H1 (cell line): ENCODE results near the gene HTRA1. TPM values are rescaled to one million over a fixed set of nuclear protein-coding genes. Genes with fewer than 3 reads are reported as not detected.

Source experiments
- CTCF ChIA-PET: fragments of 300-600 bp; sonication (Branson Sonifier 250); formaldehyde crosslinking; loops from one replicate; lab custom pipeline; 2021; ENCODE audit not compliant: partially characterized antibody; lab: Charles Lee
- POLR2A ChIA-PET: fragments of 300-600 bp; sonication (Branson Sonifier 250); formaldehyde crosslinking; loops from one replicate; lab custom pipeline; 2021; ENCODE audit warnings: inconsistent platforms; ENCODE audit not compliant: partially characterized antibody; lab: Charles Lee
- DNase-seq, 2 experiments: peaks; one replicate each; pipeline versions ENCODE4 v3.0.0 to v3.0.0-alpha.2; 2010 to 2022; ENCODE audit warnings: low spot score in 2 of 2, low read depth in 1 of 2, mixed read lengths in 1 of 2
- FAIRE-seq: peaks from 2 replicates; lab custom pipeline; 2011; peaks lifted over from hg19 to GRCh38; lab: Jason Lieb, UNC
- H2AFZ ChIP-seq: 2 replicates; pipeline ENCODE4 v1.8.1; 2012; ENCODE audit warnings: low read length, inconsistent platforms
- H2AK5ac ChIP-seq: 2 replicates; pipeline ENCODE4 v1.6.1; 2013; ENCODE audit warnings: low read depth, low read length
- H2BK120ac ChIP-seq: replicated peaks from 2 replicates; pipeline ENCODE3; 2013; ENCODE audit warnings: low read depth, low read length, inconsistent platforms
- H2BK12ac ChIP-seq: 2 replicates; pipeline ENCODE4 v1.6.1; 2013; ENCODE audit warnings: low read depth, low read length
- H2BK15ac ChIP-seq: 2 replicates; pipeline ENCODE4 v1.6.1; 2013; ENCODE audit warnings: low read length
- H2BK20ac ChIP-seq: 2 replicates; pipeline ENCODE4 v1.6.1; 2013; ENCODE audit warnings: low read length
- H2BK5ac ChIP-seq: 2 replicates; pipeline ENCODE4 v1.6.1; 2013; ENCODE audit warnings: low read depth, low read length
- H3K14ac ChIP-seq: 2 replicates; pipeline ENCODE4 v1.6.1; 2013; ENCODE audit warnings: inconsistent platforms; ENCODE audit not compliant: insufficient read length
- H3K18ac ChIP-seq: 2 replicates; pipeline ENCODE4 v1.6.1; 2013; ENCODE audit warnings: low read length; ENCODE audit errors: extremely low read depth
- H3K23ac ChIP-seq: 2 replicates; pipeline ENCODE4 v1.6.1; 2013; ENCODE audit warnings: inconsistent platforms; ENCODE audit not compliant: insufficient read length
- H3K23me2 ChIP-seq: 2 replicates; pipeline ENCODE4 v1.6.1; 2013; ENCODE audit warnings: low read depth, low read length
- H3K27ac ChIP-seq: 2 replicates; pipeline ENCODE4 v1.6.1; 2011; ENCODE audit warnings: low read depth, low read length, inconsistent platforms
- H3K27me3 ChIP-seq, 4 experiments: replicated peaks in 1 of 4; 1 replicate in 1 of 4; 2 replicates in 3 of 4; pipeline versions ENCODE4 v1.6.1 to v1.8.1; 2011 to 2013; ENCODE audit warnings: low read length in 3 of 4, mild to moderate bottlenecking in 3 of 4, inconsistent platforms in 2 of 4, mixed read lengths in 2 of 4, moderate library complexity in 1 of 4; ENCODE audit not compliant: control insufficient read depth in 3 of 4, insufficient read depth in 3 of 4; ENCODE audit errors: extremely low read depth in 1 of 4
- H3K36me3 ChIP-seq, 4 experiments: 2 replicates each; pipeline versions ENCODE4 v1.6.1 to v1.8.1; 2011 to 2013; ENCODE audit warnings: mild to moderate bottlenecking in 4 of 4, low read length in 3 of 4, moderate library complexity in 2 of 4, control low read depth in 1 of 4, inconsistent platforms in 1 of 4; ENCODE audit not compliant: insufficient read depth in 4 of 4, control insufficient read depth in 2 of 4
- H3K4ac ChIP-seq: replicated peaks from 2 replicates; pipeline ENCODE3; 2013; ENCODE audit warnings: low read length, low read depth, mixed read lengths, inconsistent platforms; ENCODE audit not compliant: insufficient read length
- H3K4me1 ChIP-seq, 4 experiments: replicated peaks in 1 of 4; 1 replicate in 1 of 4; 2 replicates in 3 of 4; pipeline versions ENCODE4 v1.6.1 to v1.8.1; 2011 to 2013; ENCODE audit warnings: low read length in 3 of 4, inconsistent platforms in 2 of 4, mixed read lengths in 1 of 4; ENCODE audit not compliant: insufficient read depth in 4 of 4, control insufficient read depth in 3 of 4
- H3K4me2 ChIP-seq, 2 experiments: 2 replicates each; pipeline versions ENCODE4 v1.6.1 to v1.8.1; 2011 to 2013; ENCODE audit warnings: low read depth in 2 of 2, low read length in 2 of 2, control low read depth in 1 of 2, inconsistent platforms in 1 of 2, mild to moderate bottlenecking in 1 of 2; ENCODE audit not compliant: insufficient read depth in 1 of 2
- H3K4me3 ChIP-seq, 4 experiments: fragments of 200-600, 300-600 bp in 1 of 4; sonication (generic), shearing (Covaris generic), sonication (Bioruptor Twin) in 1 of 4; 2 replicates each; pipeline versions ENCODE4 v1.5.1 to v1.8.1; 2011 to 2016; ENCODE audit warnings: low read length in 4 of 4, low read depth in 3 of 4, control low read depth in 2 of 4, inconsistent platforms in 2 of 4, mild to moderate bottlenecking in 2 of 4, mixed read lengths in 1 of 4, moderate library complexity in 1 of 4; ENCODE audit not compliant: insufficient read depth in 2 of 4; ENCODE audit errors: extremely low read depth in 1 of 4
- H3K56ac ChIP-seq: replicated peaks from 2 replicates; pipeline ENCODE3; 2013; ENCODE audit warnings: low read depth, mild to moderate bottlenecking, mixed read lengths, low read length, inconsistent platforms; ENCODE audit not compliant: insufficient read length
- H3K79me1 ChIP-seq: 2 replicates; pipeline ENCODE4 v1.6.1; 2013; ENCODE audit warnings: low read depth, low read length, control low read depth
- H3K79me2 ChIP-seq, 2 experiments: 2 replicates each; pipeline versions ENCODE4 v1.6.1 to v1.8.1; 2012 to 2013; ENCODE audit warnings: low read length in 2 of 2, mild to moderate bottlenecking in 2 of 2, inconsistent platforms in 1 of 2; ENCODE audit not compliant: insufficient read depth in 2 of 2, control insufficient read depth in 1 of 2
- H3K9ac ChIP-seq, 4 experiments: replicated peaks in 1 of 4; 1 replicate in 1 of 4; 2 replicates in 3 of 4; pipeline versions ENCODE4 v1.6.1 to v1.8.1; 2011 to 2013; ENCODE audit warnings: low read depth in 3 of 4, low read length in 3 of 4, control low read depth in 2 of 4, mild to moderate bottlenecking in 2 of 4, moderate library complexity in 2 of 4, inconsistent platforms in 1 of 4; ENCODE audit errors: extremely low read depth in 1 of 4
- H3K9me3 ChIP-seq, 2 experiments: 2 replicates each; pipeline versions ENCODE4 v1.6.1 to v1.8.1; 2012 to 2013; ENCODE audit warnings: mild to moderate bottlenecking in 2 of 2, moderate library complexity in 2 of 2, control low read depth in 1 of 2, inconsistent platforms in 1 of 2, low read depth in 1 of 2, low read length in 1 of 2, mixed read lengths in 1 of 2; ENCODE audit not compliant: insufficient read depth in 2 of 2
- H4K20me1 ChIP-seq, 2 experiments: replicated peaks in 1 of 2; 2 replicates each; pipeline versions ENCODE3 to v1.8.1; 2011 to 2013; ENCODE audit warnings: inconsistent platforms in 2 of 2, low read length in 2 of 2, mild to moderate bottlenecking in 1 of 2; ENCODE audit not compliant: insufficient read depth in 2 of 2, control insufficient read depth in 1 of 2
- H4K5ac ChIP-seq: 2 replicates; pipeline ENCODE4 v1.6.1; 2013; ENCODE audit warnings: low read length, low read depth, mixed read lengths, inconsistent platforms; ENCODE audit not compliant: insufficient read length
- H4K8ac ChIP-seq: 2 replicates; pipeline ENCODE4 v1.8.0; 2013; ENCODE audit warnings: mild to moderate bottlenecking, moderate library complexity, low read length, inconsistent platforms; ENCODE audit not compliant: insufficient read depth; ENCODE audit errors: extremely low read depth
- H4K91ac ChIP-seq: replicated peaks from 2 replicates; pipeline ENCODE3; 2013; ENCODE audit warnings: low read length, mixed read lengths, inconsistent platforms; ENCODE audit not compliant: insufficient read length
- BRCA1 ChIP-seq: IDR thresholded peaks from 2 replicates; pipeline ENCODE4 v1.6.1; 2012; ENCODE audit warnings: low read depth, low read length, improper control_type of control experiment
- CEBPB ChIP-seq: IDR thresholded peaks from 2 replicates; pipeline ENCODE4 v1.6.1; 2012; ENCODE audit warnings: low read depth, low read length
- CHD2 ChIP-seq: IDR thresholded peaks from 2 replicates; pipeline ENCODE4 v1.6.1; 2012; ENCODE audit warnings: low read length, improper control_type of control experiment
- CREB1 ChIP-seq: IDR thresholded peaks from 2 replicates; pipeline ENCODE4 v1.6.1; 2012; ENCODE audit warnings: inconsistent platforms
- GABPA ChIP-seq: IDR thresholded peaks from 2 replicates; pipeline ENCODE4 v1.6.1; 2011; ENCODE audit warnings: mild to moderate bottlenecking, low read length, moderate library complexity, borderline replicate concordance; ENCODE audit not compliant: insufficient read depth
- HDAC2 ChIP-seq, 2 experiments: fragments of 300-600 bp in 1 of 2; sonication (generic) in 1 of 2; IDR thresholded peaks; 2 replicates each; pipeline ENCODE4 v1.6.1; 2011 to 2012; ENCODE audit warnings: low read depth in 2 of 2, low read length in 2 of 2, mild to moderate bottlenecking in 2 of 2, moderate library complexity in 2 of 2, borderline replicate concordance in 1 of 2, inconsistent platforms in 1 of 2
- JUND ChIP-seq: IDR thresholded peaks from 2 replicates; pipeline ENCODE4 v1.6.1; 2011; ENCODE audit warnings: mild to moderate bottlenecking, improper control_type of control experiment, low read length
- RFX5 ChIP-seq: IDR thresholded peaks from 2 replicates; pipeline ENCODE4 v1.6.1; 2011; ENCODE audit warnings: low read depth, low read length, improper control_type of control experiment, borderline replicate concordance
- TBP ChIP-seq: IDR thresholded peaks from 2 replicates; pipeline ENCODE4 v1.6.1; 2011; ENCODE audit warnings: low read depth, low read length, improper control_type of control experiment
- WGBS, 2 experiments: shearing (Covaris generic) in 1 of 2; methylation state at CpG; one replicate each; pipeline versions ENCODE4 v1.1.6 to v1.1.7; 2013 to 2015; ENCODE audit warnings: low lambda C conversion rate in 2 of 2, mixed read lengths in 2 of 2, inconsistent platforms in 1 of 2, low coverage in 1 of 2, missing lambda C conversion rate in 1 of 2; ENCODE audit not compliant: insufficient replicate concordance in 2 of 2, insufficient coverage in 1 of 2, insufficient read length in 1 of 2; ENCODE audit errors: extremely low coverage in 1 of 2, missing lambda C conversion rate in 1 of 2; 5-methylcytosine and 5-hydroxymethylcytosine counted together
- polyA plus RNA-seq, 7 experiments: library from polyadenylated mRNA; depleted of rRNA in 3 of 7; stranded (reverse) in 5 of 7; unstranded in 2 of 7; fragments of >200 nt in 5 of 7; fragments of 200-250 nt in 2 of 7; gene quantifications; 1 replicate in 5 of 7; 2 replicates in 1 of 7; 4 replicates in 1 of 7; pipeline versions ENCODE4 v1.2.1 to v1.2.3, GENCODE V29; 2011 to 2013; ENCODE audit warnings: missing spikeins in 2 of 7, mixed read lengths in 2 of 7
- total RNA-seq: library from RNA; stranded (reverse); fragmentation: NEBNext Ultra II Directional; extraction: Animal tissue kit (Norgen Biotek cat#: 25700); gene quantifications from 2 replicates; pipeline ENCODE4 v1.2.1, GENCODE V29; 2021

The HTRA1 gene
- total and polyA plus RNA-seq, 2 of the 8 experiments (the other 6 are each of a cell fraction or from before 2014, with no cell fraction given): 15.8 to 20.1 TPM

DNA sequence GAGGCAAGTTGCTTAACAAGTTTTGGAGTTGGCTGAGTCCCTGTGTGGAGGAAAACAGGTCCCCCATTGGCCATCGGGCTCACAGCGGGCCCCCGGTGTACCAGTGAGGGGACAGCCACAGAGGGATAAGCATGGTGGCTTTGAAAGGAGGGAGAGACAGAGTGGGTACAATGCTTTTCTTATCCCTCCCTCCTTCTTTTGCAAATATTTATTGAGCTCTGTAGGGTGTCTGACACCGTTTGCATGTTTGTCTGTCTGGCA, 2.8 kb downstream of the HTRA1 start:
- no peak for DNase-seq
- Histone ChIP-seq H2BK12ac (no peak overlapping the region), H2BK5ac (no peak overlapping the region), H3K56ac (no peak overlapping the region), H3K27me3 (peaks cover 25 to 47% (median 38%) of the 10 kb centered on the region in 4 experiments; a peak in 6 of 7 replicates), H3K4me1 (peaks cover 0 to 19% (median 5%) of the 10 kb centered on the region in 4 experiments; a peak in 6 of 7 replicates), H3K4ac (no peak overlapping the region), H2AK5ac (no peak overlapping the region), H3K18ac (no peak overlapping the region), H4K91ac (no peak overlapping the region), H3K79me1 (no peaks in the 10 kb centered on the region), H3K9ac (no peak overlapping the region), H3K27ac (no peak overlapping the region), H2BK120ac (no peak overlapping the region), H3K36me3 (peaks cover 0 to 6% (median 0%) of the 10 kb centered on the region in 4 experiments; a peak in 1 of 8 replicates), H3K23ac (no peak overlapping the region), H2BK15ac (no peak overlapping the region), H3K4me3 (no peak overlapping the region), H4K8ac (no peak overlapping the region), H3K14ac (no peak overlapping the region), H2BK20ac (no peak overlapping the region), H3K9me3 (no peaks in the 10 kb centered on the region), H3K79me2 (no peaks in the 10 kb centered on the region), H4K20me1 (peaks cover 3 to 5% of the 10 kb centered on the region in 2 experiments), H3K23me2 (peaks cover 17% of the 10 kb centered on the region; the same call in 1 of the 2 replicates), H4K5ac (no peak overlapping the region), H3K4me2 (no peak overlapping the region; a peak in 1 of 4 replicates), H2AFZ (no peak overlapping the region)
- no peak for TF ChIP-seq CREB1
- no peak for TF ChIP-seq CEBPB
- TF ChIP-seq TBP: no peak
- no peak for TF ChIP-seq BRCA1
- no peak for TF ChIP-seq GABPA
- TF ChIP-seq JUND: no peak
- no peak for TF ChIP-seq RFX5
- no peak for TF ChIP-seq HDAC2 (IDR thresholded peaks at IDR 0.05; ENCODE audit: borderline replicate concordance in 1 of 2, low read depth in 2 of 2, low read length in 2 of 2)
- TF ChIP-seq CHD2: no peak
- 84% methylated on average over 4 of the region's 4 CpGs; no CpG with 5 or more reads in 1 of the 2 experiments for WGBS, 2 experiments
- FAIRE-seq: no peak
- CTCF ChIA-PET: interaction anchor here (1.3 to 1.5 kb wide), 2 partner anchors 11 to 101 kb away, joined by 3 read pairs; no protein-coding TSS in a partner anchor
- POLR2A ChIA-PET: no interaction called here
